Calu3 (cell line): ENCODE data around the gene ADGRL3. TPM values are rescaled to one million over a fixed set of nuclear protein-coding genes. Genes with fewer than 3 reads are reported as not detected.

ENCODE experiments used
- BruUV-seq: library from RNA; stranded (reverse); fragments of 400-500 nt; replicated peaks from 2 replicates; lab custom pipeline; 2021; lab: Mats Ljungman, UMichigan
- CTCF ChIA-PET: fragments of 300-600 bp; sonication (Branson Sonifier 250); formaldehyde crosslinking; loops from one replicate; lab custom pipeline; 2022; ENCODE audit warnings: antibody characterized with exemption; lab: Charles Lee
- DNase-seq: peaks from one replicate; pipeline ENCODE4 v3.0.0; 2022
- H3K27ac Mint-ChIP-seq: one replicate; pipeline ENCODE4 v1.8.0; 2022; ENCODE audit warnings: mixed read lengths; ENCODE audit not compliant: unreplicated experiment
- H3K27me3 Mint-ChIP-seq: one replicate; pipeline ENCODE4 v1.8.0; 2022; ENCODE audit warnings: mixed read lengths; ENCODE audit not compliant: unreplicated experiment
- H3K36me3 Mint-ChIP-seq: one replicate; pipeline ENCODE4 v1.8.0; 2022; ENCODE audit warnings: mild to moderate bottlenecking, moderate library complexity, mixed read lengths; ENCODE audit not compliant: insufficient read depth, unreplicated experiment
- H3K4me1 Mint-ChIP-seq: one replicate; pipeline ENCODE4 v1.8.0; 2022; ENCODE audit warnings: mild to moderate bottlenecking, low read depth, mixed read lengths; ENCODE audit not compliant: unreplicated experiment
- H3K4me3 Mint-ChIP-seq: one replicate; pipeline ENCODE4 v1.8.0; 2022; ENCODE audit warnings: mild to moderate bottlenecking, low read depth, moderate library complexity, mixed read lengths; ENCODE audit not compliant: unreplicated experiment
- H3K9me3 Mint-ChIP-seq: one replicate; pipeline ENCODE4 v1.8.0; 2022; ENCODE audit warnings: low read depth, mixed read lengths; ENCODE audit not compliant: unreplicated experiment
- intact Hi-C: fragments of 100-400 bp; cut with micrococcal nuclease; formaldehyde crosslinking; loops from one replicate; pipeline ENCODE4 v1.10.0; 2022; ENCODE audit not compliant: unreplicated experiment
- total RNA-seq: library from RNA; stranded (reverse); gene quantifications from 2 replicates; pipeline ENCODE4 v1.2.3, GENCODE V29; 2022
- TF ChIP-seq, protein P1 (sequence below): fragments of 200-600 bp; IDR thresholded peaks from one replicate; pipeline ENCODE4 v1.8.0; 2022; ENCODE audit warnings: antibody characterized with exemption; ENCODE audit not compliant: unreplicated experiment

The ADGRL3 gene
- total RNA-seq, 1 experiment from 2014 or later = 0.66 TPM

DNA sequence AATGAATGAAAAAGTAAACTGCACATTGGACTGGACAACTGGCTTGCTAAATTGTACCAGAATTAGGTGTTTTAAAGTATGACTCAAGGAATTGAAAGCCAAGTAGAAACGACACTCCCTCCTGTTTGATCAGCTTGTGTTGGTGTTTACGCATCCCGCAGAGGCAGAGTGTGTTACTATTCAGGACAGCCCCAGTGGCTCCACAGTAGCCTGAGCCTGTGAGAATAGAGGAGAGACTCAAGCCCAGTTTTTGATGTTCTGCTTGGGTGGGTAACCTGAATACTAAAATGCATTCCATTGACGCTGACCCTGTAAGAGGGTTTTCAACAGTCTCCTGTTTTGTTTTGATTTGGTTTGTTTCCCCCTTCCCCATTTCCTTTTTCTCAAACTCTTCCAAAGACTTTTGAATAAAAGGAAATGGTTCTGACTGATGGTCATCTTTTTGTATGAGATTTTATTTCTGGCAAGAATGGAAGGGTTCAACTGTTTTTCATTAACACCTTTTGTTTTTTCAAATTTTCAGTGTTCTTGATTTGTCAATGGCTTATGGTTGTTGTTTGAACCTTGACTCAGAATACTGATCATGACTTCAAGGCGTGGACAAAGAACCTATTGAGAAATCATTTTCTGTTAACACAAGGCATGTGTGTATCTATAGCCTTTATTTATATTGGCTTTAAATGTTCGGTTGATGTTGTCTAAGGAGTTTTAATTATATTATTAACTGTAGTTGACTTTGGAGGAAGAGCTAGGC is 10.2 kb downstream of the ADGRL3 start:
- H3K4me3 Mint-ChIP-seq = no peak overlapping the region

DNA sequence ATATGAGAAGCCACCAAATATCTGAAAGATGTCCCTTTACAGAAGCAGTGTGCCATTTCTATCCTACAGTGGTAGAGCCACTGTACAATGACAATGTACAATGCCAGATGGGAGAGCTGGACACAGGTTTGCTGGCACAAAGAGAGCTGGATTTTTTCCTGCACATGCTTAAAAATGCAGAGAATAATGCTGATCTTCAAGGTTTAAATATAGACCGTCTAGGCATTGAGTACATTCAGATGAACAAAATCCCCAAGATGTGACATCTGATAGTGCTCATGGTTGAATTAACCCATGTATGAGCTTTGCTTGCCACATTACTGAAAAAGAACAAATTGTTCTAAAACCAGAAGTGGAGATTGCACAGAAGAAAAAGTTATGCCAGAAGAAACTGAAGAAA is 11.7 kb downstream of the ADGRL3 start:
- H3K4me3 Mint-ChIP-seq = no peak overlapping the region
- TF ChIP-seq, protein P1, sequence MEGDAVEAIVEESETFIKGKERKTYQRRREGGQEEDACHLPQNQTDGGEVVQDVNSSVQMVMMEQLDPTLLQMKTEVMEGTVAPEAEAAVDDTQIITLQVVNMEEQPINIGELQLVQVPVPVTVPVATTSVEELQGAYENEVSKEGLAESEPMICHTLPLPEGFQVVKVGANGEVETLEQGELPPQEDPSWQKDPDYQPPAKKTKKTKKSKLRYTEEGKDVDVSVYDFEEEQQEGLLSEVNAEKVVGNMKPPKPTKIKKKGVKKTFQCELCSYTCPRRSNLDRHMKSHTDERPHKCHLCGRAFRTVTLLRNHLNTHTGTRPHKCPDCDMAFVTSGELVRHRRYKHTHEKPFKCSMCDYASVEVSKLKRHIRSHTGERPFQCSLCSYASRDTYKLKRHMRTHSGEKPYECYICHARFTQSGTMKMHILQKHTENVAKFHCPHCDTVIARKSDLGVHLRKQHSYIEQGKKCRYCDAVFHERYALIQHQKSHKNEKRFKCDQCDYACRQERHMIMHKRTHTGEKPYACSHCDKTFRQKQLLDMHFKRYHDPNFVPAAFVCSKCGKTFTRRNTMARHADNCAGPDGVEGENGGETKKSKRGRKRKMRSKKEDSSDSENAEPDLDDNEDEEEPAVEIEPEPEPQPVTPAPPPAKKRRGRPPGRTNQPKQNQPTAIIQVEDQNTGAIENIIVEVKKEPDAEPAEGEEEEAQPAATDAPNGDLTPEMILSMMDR = no peak
- intact Hi-C loops = no loop called here
- H3K36me3 Mint-ChIP-seq = no peaks in the 10 kb centered on the region
- no peaks in the 10 kb centered on the region for H3K4me1 Mint-ChIP-seq
- no peaks in the 10 kb centered on the region for H3K9me3 Mint-ChIP-seq
- H3K27me3 Mint-ChIP-seq = no peaks in the 10 kb centered on the region
- no TSS peak for BruUV-seq
- CTCF ChIA-PET = no interaction called here
- H3K27ac Mint-ChIP-seq = no peak overlapping the region
- no peak for DNase-seq

More for the DNA sequence above, 10.2 kb downstream of the ADGRL3 start:
- BruUV-seq = no TSS peak
- TF ChIP-seq, protein P1 = no peak
- Mint-ChIP-seq H3K27me3 (no peaks in the 10 kb centered on the region), H3K4me1 (no peaks in the 10 kb centered on the region), H3K27ac (no peak overlapping the region), H3K9me3 (no peaks in the 10 kb centered on the region), H3K36me3 (no peaks in the 10 kb centered on the region)
- CTCF ChIA-PET = no interaction called here
- intact Hi-C loops = no loop called here
- no peak for DNase-seq

DNA sequence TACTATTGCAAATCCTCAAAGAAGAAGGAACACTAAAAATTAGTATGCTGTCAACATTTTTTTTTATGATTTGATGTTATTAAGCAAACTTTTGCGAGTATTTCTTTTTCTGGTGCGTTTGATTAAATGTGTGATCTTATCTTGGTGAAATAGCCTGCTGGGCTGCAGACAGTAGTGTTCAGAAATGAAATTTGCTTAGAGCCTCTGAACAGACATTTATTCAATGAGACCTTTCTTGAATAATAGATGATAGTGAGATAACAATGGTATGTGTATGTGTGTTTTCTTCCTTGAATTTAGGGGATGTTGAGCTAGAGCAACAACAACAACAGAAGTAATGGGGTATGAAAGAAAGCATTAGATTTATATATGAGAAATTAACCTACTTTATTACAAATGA is 12.7 kb downstream of the ADGRL3 start:
- Mint-ChIP-seq H3K4me1 (no peaks in the 10 kb centered on the region), H3K27ac (no peak overlapping the region), H3K27me3 (no peaks in the 10 kb centered on the region), H3K36me3 (no peaks in the 10 kb centered on the region), H3K9me3 (no peaks in the 10 kb centered on the region), H3K4me3 (no peak overlapping the region)
- intact Hi-C loops = no loop called here
- CTCF ChIA-PET = no interaction called here
- DNase-seq = no peak
- no TSS peak for BruUV-seq
- TF ChIP-seq, protein P1 = no peak

DNA sequence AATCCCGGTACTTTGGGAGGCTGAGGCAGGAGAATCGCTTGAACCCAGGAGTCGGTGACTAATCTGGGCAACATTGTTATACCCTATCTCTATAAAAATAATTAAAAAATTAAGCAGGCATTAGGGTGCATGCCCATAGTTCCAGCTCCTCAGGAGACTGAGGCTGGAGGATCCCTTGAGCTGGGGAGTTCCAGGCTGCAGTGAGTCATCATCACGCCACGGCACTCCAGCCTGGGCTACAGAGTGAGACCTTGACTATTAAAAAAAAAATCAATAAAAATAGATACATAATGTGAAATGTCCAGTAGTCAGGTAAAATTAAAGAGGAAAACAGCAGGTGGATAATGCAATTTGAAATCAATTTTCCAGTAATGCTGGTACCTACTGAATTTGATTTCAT is 14.6 kb downstream of the ADGRL3 start:
- no peaks in the 10 kb centered on the region for H3K36me3 Mint-ChIP-seq
- no peaks in the 10 kb centered on the region for H3K9me3 Mint-ChIP-seq
- no peak overlapping the region for H3K27ac Mint-ChIP-seq
- BruUV-seq = no TSS peak
- DNase-seq = peak; percentile 17
- CTCF ChIA-PET = no interaction called here
- no peak overlapping the region for H3K4me3 Mint-ChIP-seq
- TF ChIP-seq, protein P1 = no peak
- H3K4me1 Mint-ChIP-seq = no peaks in the 10 kb centered on the region
- intact Hi-C loops = no loop called here
- no peaks in the 10 kb centered on the region for H3K27me3 Mint-ChIP-seq
